ENCODE measurements around the gene NUP42. TPM values are rescaled to one million over a fixed set of nuclear protein-coding genes. Genes with fewer than 3 reads are reported as not detected.

Gene NUP42
- total and polyA plus RNA-seq, 2 of the 13 experiments (the other 11 are each of a cell fraction or from before 2014, with no cell fraction given), result 32.0 to 51.5 TPM

GRCh38 chr7:23181684-23182553 is at the start of gene NUP42 (continued):
- peak; percentile 70; the same call in 1 of the 2 replicates for TF ChIP-seq HOMEZ (CRISPR knock-in tag; IDR thresholded peaks at IDR 0.05; ENCODE audit: low read depth)
- TF ChIP-seq HNRNPK (IDR thresholded peaks at IDR 0.05; ENCODE audit: low read depth, low read length, poor library complexity, severe bottlenecking), result no peak
- TF ChIP-seq ZNF883 (CRISPR knock-in tag; IDR thresholded peaks at IDR 0.05; ENCODE audit: not compliant biosample characterization), result no peak
- TF ChIP-seq SAFB2 (CRISPR knock-in tag; IDR thresholded peaks at IDR 0.05; ENCODE audit: borderline replicate concordance, low read depth), result no peak; the same call in 1 of the 2 replicates
- TF ChIP-seq NAIF1 (CRISPR knock-in tag; IDR thresholded peaks at IDR 0.05; ENCODE audit: borderline replicate concordance), result peak; percentile 47; the same call in 1 of the 2 replicates
- peak; percentile 88 for TF ChIP-seq SPEN (CRISPR knock-in tag; IDR thresholded peaks at IDR 0.05; ENCODE audit: low read depth)
- TF ChIP-seq ZMYM2 (CRISPR knock-in tag; IDR thresholded peaks at IDR 0.05), result 0 out of 2 replicates have a peak, but pooled peaks have one; percentile 48
- TF ChIP-seq NCOA2 (CRISPR knock-in tag; IDR thresholded peaks at IDR 0.05), result peak; percentile 40
- peak; percentile 97 for TF ChIP-seq KMT2B (CRISPR knock-in tag; IDR thresholded peaks at IDR 0.05)
- TF ChIP-seq ZNF576 (CRISPR knock-in tag; IDR thresholded peaks at IDR 0.05), result no peak
- TF ChIP-seq ZNF776 (CRISPR knock-in tag; IDR thresholded peaks at IDR 0.05), result no peak
- no peak for TF ChIP-seq GRHL1 (CRISPR knock-in tag; conservative IDR thresholded peaks at IDR 0.05)
- TF ChIP-seq NFIB (CRISPR knock-in tag; IDR thresholded peaks at IDR 0.05; ENCODE audit: borderline replicate concordance), result no peak
- peak; percentile 64; the same call in 1 of the 2 replicates for TF ChIP-seq ZNF598 (CRISPR knock-in tag; IDR thresholded peaks at IDR 0.05; ENCODE audit: borderline replicate concordance)
- no peak for TF ChIP-seq NR3C1 (CRISPR knock-in tag; IDR thresholded peaks at IDR 0.05)
- peak; percentile 70 for TF ChIP-seq SP2 (CRISPR knock-in tag; IDR thresholded peaks at IDR 0.05)
- TF ChIP-seq ZNF260 (CRISPR knock-in tag; IDR thresholded peaks at IDR 0.05; ENCODE audit: borderline replicate concordance, low read depth), result no peak
- peak; percentile 90 for TF ChIP-seq ZNF878 (CRISPR knock-in tag; IDR thresholded peaks at IDR 0.05)
- no peak for TF ChIP-seq STAG1 (CRISPR knock-in tag; IDR thresholded peaks at IDR 0.05)
- peak; percentile 83 for TF ChIP-seq KLF13 (CRISPR knock-in tag; IDR thresholded peaks at IDR 0.05)
- TF ChIP-seq ZBTB39 (CRISPR knock-in tag; IDR thresholded peaks at IDR 0.05), result no peak
- peak; percentile 51; the same call in 1 of the 2 replicates for TF ChIP-seq ZNF816 (CRISPR knock-in tag; IDR thresholded peaks at IDR 0.05; ENCODE audit: borderline replicate concordance)
- peak; percentile 91 for TF ChIP-seq DMAP1 (CRISPR knock-in tag; IDR thresholded peaks at IDR 0.05)
- TF ChIP-seq PCBP2 (optimal IDR thresholded peaks at IDR 0.05; ENCODE audit: low read depth, low read length, poor library complexity, severe bottlenecking), result no peak
- peak; percentile 89; the same call in 1 of the 2 replicates for TF ChIP-seq RFXANK (CRISPR knock-in tag; IDR thresholded peaks at IDR 0.05)

Data from HepG2 (cell line).